Activated CD8-positive, alpha-beta T cell treated with anti-CD3 and anti-CD28 coated beads for 36 hours (primary cell): ENCODE results near the gene COL15A1. TPM values are rescaled to one million over a fixed set of nuclear protein-coding genes. Genes with fewer than 3 reads are reported as not detected.

ENCODE experiments used
- ATAC-seq: fragments of 200-7000 bp; cut with Tn5 transposase; one replicate; pipeline ENCODE4 v1.10.0; 2021; ENCODE audit warnings: mild to moderate bottlenecking, moderate library complexity
- CTCF ChIA-PET: fragments of 350-600 bp; sonication (Branson Sonifier 250); formaldehyde crosslinking; loops from one replicate; lab custom pipeline; 2021; ENCODE audit warnings: antibody characterized with exemption; lab: Charles Lee
- POLR2A ChIA-PET: fragments of 350-600 bp; sonication (Branson Sonifier 250); formaldehyde crosslinking; loops from one replicate; lab custom pipeline; 2021; ENCODE audit warnings: antibody characterized with exemption; lab: Charles Lee
- DNase-seq: peaks from one replicate; pipeline ENCODE4 v3.0.0-alpha.2; 2020
- H3K27ac Mint-ChIP-seq: one replicate; pipeline ENCODE4 v1.8.0; 2021; ENCODE audit warnings: mild to moderate bottlenecking, mixed read lengths
- H3K27me3 Mint-ChIP-seq: one replicate; pipeline ENCODE4 v1.8.0; 2021; ENCODE audit warnings: mixed read lengths
- H3K36me3 Mint-ChIP-seq: one replicate; pipeline ENCODE4 v1.8.0; 2021; ENCODE audit warnings: low read depth, mixed read lengths
- H3K4me1 Mint-ChIP-seq: one replicate; pipeline ENCODE4 v1.8.0; 2021; ENCODE audit warnings: low read depth, mixed read lengths
- H3K4me3 Mint-ChIP-seq: one replicate; pipeline ENCODE4 v1.8.0; 2021; ENCODE audit warnings: mild to moderate bottlenecking, moderate library complexity, mixed read lengths
- H3K9me3 Mint-ChIP-seq: one replicate; pipeline ENCODE4 v1.8.0; 2021; ENCODE audit warnings: mixed read lengths
- CTCF ChIP-seq: fragments of 200-600 bp; IDR thresholded peaks from one replicate; pipeline ENCODE4 v1.8.0; 2022; ENCODE audit warnings: antibody characterized with exemption, mild to moderate bottlenecking
- intact Hi-C: fragments of 100-400 bp; cut with micrococcal nuclease; formaldehyde crosslinking; loops from one replicate; pipeline ENCODE4 v1.10.0; 2022
- total RNA-seq, 2 experiments: library from RNA; stranded (reverse); gene quantifications; one replicate each; pipeline ENCODE4 v1.2.3, GENCODE V29; 2021

The COL15A1 gene
- total RNA-seq, 2 experiments from 2014 or later, result 0.07 TPM; not detected in 1

- intact Hi-C loops, result no loop called here
- H3K27ac Mint-ChIP-seq, result no peak overlapping the region
- H3K4me1 Mint-ChIP-seq, result no peaks in the 10 kb centered on the region
- no peak for TF ChIP-seq CTCF
- ChIA-PET POLR2A (interaction anchor here (0.6 kb wide), 1 partner anchor 96 kb away, joined by 3 read pairs; no protein-coding TSS in a partner anchor), CTCF (interaction anchor here (1.1 kb wide), 1 partner anchor 43 kb away, joined by 5 read pairs; no protein-coding TSS in a partner anchor)
- peaks cover 2% of the 10 kb centered on the region for H3K9me3 Mint-ChIP-seq
- peaks cover 18% of the 10 kb centered on the region for H3K27me3 Mint-ChIP-seq
- DNase-seq (no peak), ATAC-seq (no peak)
- no peak overlapping the region for H3K4me3 Mint-ChIP-seq
- H3K36me3 Mint-ChIP-seq, result no peaks in the 10 kb centered on the region
These were observed 11.6 kb downstream of the COL15A1 start for GRCh38 chr9:98955259-98955658.

- intact Hi-C loops, result no loop called here
- CTCF ChIA-PET, result interaction anchor here (0.8 kb wide), 1 partner anchor 51 kb away, joined by 3 read pairs; no protein-coding TSS in a partner anchor
- H3K27ac Mint-ChIP-seq, result no peak overlapping the region
These were observed 14.1 kb downstream of the COL15A1 start for GRCh38 chr9:98957826-98958225.

GRCh38 chr9:98958271-98958984 is 14.7 kb downstream of the COL15A1 start:
- Mint-ChIP-seq H3K27me3 (peaks cover 12% of the 10 kb centered on the region), H3K9me3 (peaks cover 2% of the 10 kb centered on the region), H3K36me3 (no peaks in the 10 kb centered on the region), H3K4me3 (no peak overlapping the region), H3K27ac (no peak overlapping the region), H3K4me1 (no peaks in the 10 kb centered on the region)
- POLR2A ChIA-PET, result interaction anchor here (0.6 to 0.9 kb wide), 2 partner anchors 31 to 94 kb away, joined by 3 read pairs; no protein-coding TSS in a partner anchor
- TF ChIP-seq CTCF, result no peak
- intact Hi-C loops, result no loop called here
- DNase-seq, result no peak
- CTCF ChIA-PET, result interaction anchor here (0.8 to 1.1 kb wide), 3 partner anchors 17 to 110 kb away, joined by 3 to 5 read pairs (median 3); no protein-coding TSS in a partner anchor
- ATAC-seq, result no peak

More at GRCh38 chr9:98957826-98958225, 14.1 kb downstream of the COL15A1 start:
- POLR2A ChIA-PET, result no interaction called here
- peaks cover 15% of the 10 kb centered on the region for H3K27me3 Mint-ChIP-seq
- no peak overlapping the region for H3K4me3 Mint-ChIP-seq
- DNase-seq, result no peak
- peaks cover 2% of the 10 kb centered on the region for H3K9me3 Mint-ChIP-seq
- ATAC-seq, result no peak
- TF ChIP-seq CTCF, result no peak
- H3K36me3 Mint-ChIP-seq, result no peaks in the 10 kb centered on the region
- H3K4me1 Mint-ChIP-seq, result no peaks in the 10 kb centered on the region

- POLR2A ChIA-PET, result no interaction called here
- Mint-ChIP-seq H3K27me3 (peaks cover 10% of the 10 kb centered on the region), H3K9me3 (peaks cover 2% of the 10 kb centered on the region), H3K4me1 (no peaks in the 10 kb centered on the region), H3K4me3 (no peak overlapping the region), H3K36me3 (no peaks in the 10 kb centered on the region), H3K27ac (no peak overlapping the region)
- CTCF ChIA-PET, result interaction anchor here (1.1 kb wide), 1 partner anchor 111 kb away, joined by 4 read pairs; no protein-coding TSS in a partner anchor
- intact Hi-C loops, result no loop called here
- no peak for TF ChIP-seq CTCF
- ATAC-seq (no peak), DNase-seq (no peak)
These were observed 16.7 kb downstream of the COL15A1 start for GRCh38 chr9:98960409-98960808.

- POLR2A ChIA-PET, result no interaction called here
- Mint-ChIP-seq H3K27me3 (peaks cover 10% of the 10 kb centered on the region), H3K9me3 (peaks cover 2% of the 10 kb centered on the region), H3K27ac (no peak overlapping the region), H3K4me1 (no peaks in the 10 kb centered on the region), H3K4me3 (no peak overlapping the region), H3K36me3 (no peaks in the 10 kb centered on the region)
- CTCF ChIA-PET, result no interaction called here
- no peak for DNase-seq
- intact Hi-C loops, result no loop called here
- ATAC-seq, result no peak
- no peak for TF ChIP-seq CTCF
These were observed 17.9 kb downstream of the COL15A1 start for GRCh38 chr9:98961513-98962180.
